Transverse colon (tissue), 4 donors: ENCODE data around the gene MINDY4B.

Source experiments
- EP300 ChIP-seq: sonication (generic); formaldehyde crosslinking; IDR thresholded peaks from one replicate; pipeline ENCODE4 v1.6.1; 2017; ENCODE audit warnings: antibody characterized with exemption, low read depth
- POLR2A ChIP-seq: fragments of 450-650 bp; IDR thresholded peaks from one replicate; pipeline ENCODE4 v1.6.1; 2016; ENCODE audit warnings: antibody characterized with exemption, mild to moderate bottlenecking, moderate library complexity
- POLR2AphosphoS5 ChIP-seq, 3 donors: sonication (generic); formaldehyde crosslinking; IDR thresholded peaks; one replicate each; pipeline ENCODE4 v1.6.1; 2016; ENCODE audit warnings: antibody characterized with exemption in 3 of 3
- TF ChIP-seq, protein P1 (sequence below), 5 experiments: fragments of 200-600 bp in 3 of 5; fragments of 450-650 bp in 2 of 5; sonication (generic) in 3 of 5; IDR thresholded peaks; 1 replicate in 2 of 5; 2 replicates in 3 of 5; pipeline ENCODE4 v1.5.1; 2016 to 2017; ENCODE audit warnings: antibody characterized with exemption in 5 of 5, inconsistent platforms in 3 of 5, mild to moderate bottlenecking in 2 of 5, moderate library complexity in 1 of 5

DNA sequence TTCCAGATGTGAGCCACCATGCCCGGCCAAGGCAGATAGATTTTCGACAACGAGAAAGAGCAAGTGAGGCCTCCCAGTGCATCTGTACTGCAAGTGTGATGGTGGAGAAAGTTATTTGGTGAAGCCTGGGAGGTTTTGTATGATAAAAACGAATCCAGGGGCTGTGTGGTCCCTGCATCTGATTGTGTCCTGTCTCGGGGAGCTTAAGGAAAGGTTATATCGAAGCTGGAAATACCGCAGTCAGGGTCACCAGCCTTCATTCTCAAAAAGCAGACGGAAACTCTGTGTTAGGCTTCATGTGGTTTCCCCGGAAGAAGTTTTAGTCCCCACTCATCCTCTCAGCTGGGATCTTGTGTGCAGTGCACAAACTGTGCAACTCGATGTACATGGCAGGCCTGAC lies 3.4 kb downstream of the MINDY4B start:
- TF ChIP-seq POLR2AphosphoS5 (IDR thresholded peaks at IDR 0.05) (no peak), POLR2A (no peak), EP300 (no peak)
- TF ChIP-seq, protein P1, sequence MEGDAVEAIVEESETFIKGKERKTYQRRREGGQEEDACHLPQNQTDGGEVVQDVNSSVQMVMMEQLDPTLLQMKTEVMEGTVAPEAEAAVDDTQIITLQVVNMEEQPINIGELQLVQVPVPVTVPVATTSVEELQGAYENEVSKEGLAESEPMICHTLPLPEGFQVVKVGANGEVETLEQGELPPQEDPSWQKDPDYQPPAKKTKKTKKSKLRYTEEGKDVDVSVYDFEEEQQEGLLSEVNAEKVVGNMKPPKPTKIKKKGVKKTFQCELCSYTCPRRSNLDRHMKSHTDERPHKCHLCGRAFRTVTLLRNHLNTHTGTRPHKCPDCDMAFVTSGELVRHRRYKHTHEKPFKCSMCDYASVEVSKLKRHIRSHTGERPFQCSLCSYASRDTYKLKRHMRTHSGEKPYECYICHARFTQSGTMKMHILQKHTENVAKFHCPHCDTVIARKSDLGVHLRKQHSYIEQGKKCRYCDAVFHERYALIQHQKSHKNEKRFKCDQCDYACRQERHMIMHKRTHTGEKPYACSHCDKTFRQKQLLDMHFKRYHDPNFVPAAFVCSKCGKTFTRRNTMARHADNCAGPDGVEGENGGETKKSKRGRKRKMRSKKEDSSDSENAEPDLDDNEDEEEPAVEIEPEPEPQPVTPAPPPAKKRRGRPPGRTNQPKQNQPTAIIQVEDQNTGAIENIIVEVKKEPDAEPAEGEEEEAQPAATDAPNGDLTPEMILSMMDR (IDR thresholded peaks at IDR 0.05) = no peak
